H4 (cell line): ENCODE data around the gene TDP1. TPM values are rescaled to one million over a fixed set of nuclear protein-coding genes. Genes with fewer than 3 reads are reported as not detected.

Experiments
- DNase-seq: peaks from one replicate; pipeline ENCODE4 v3.0.0-alpha.2; 2015; ENCODE audit warnings: low spot score
- total RNA-seq: library from RNA; depleted of rRNA; stranded (reverse); fragments of >200 nt; shearing (Covaris generic); gene quantifications from 2 replicates; pipeline ENCODE4 v1.2.3, GENCODE V29; 2014; rRNA removed

Gene TDP1
- total RNA-seq, result 23.2 and 26.3 TPM in 2 replicates

- peak; percentile 89 for DNase-seq
Measured at GRCh38 chr14:89955745-89956660, at the start of gene TDP1. Gene TDP1 (plus strand): TSS chr14:89955927. CDS start chr14:89963115, 7,188 bp downstream.

GRCh38 chr14:89906000-89906399, 49.7 kb upstream of the TDP1 start:
- DNase-seq, result no peak

- DNase-seq, result no peak
Measured at GRCh38 chr14:89907655-89908054, 48.1 kb upstream of the TDP1 start.

- DNase-seq, result no peak
Measured at GRCh38 chr14:89908712-89909450, 46.8 kb upstream of the TDP1 start.

- DNase-seq, result no peak
Measured at GRCh38 chr14:89909586-89909985, 46.1 kb upstream of the TDP1 start.

GRCh38 chr14:89910691-89911009, 45.1 kb upstream of the TDP1 start:
- no peak for DNase-seq

- DNase-seq, result peak; percentile 50
Measured at GRCh38 chr14:89911010-89911919, 44.5 kb upstream of the TDP1 start.

GRCh38 chr14:89912221-89912620, 43.5 kb upstream of the TDP1 start:
- DNase-seq, result no peak

GRCh38 chr14:89912667-89913211, 43.0 kb upstream of the TDP1 start:
- peak; percentile 53 for DNase-seq

GRCh38 chr14:89915114-89915878, 40.4 kb upstream of the TDP1 start:
- DNase-seq, result peak; percentile 31

- DNase-seq, result no peak
Measured at GRCh38 chr14:89918721-89919120, 37.0 kb upstream of the TDP1 start.

- no peak for DNase-seq
Measured at GRCh38 chr14:89920056-89920455, 35.7 kb upstream of the TDP1 start.

- no peak for DNase-seq
Measured at GRCh38 chr14:89921346-89921745, 34.4 kb upstream of the TDP1 start.

- DNase-seq, result peak; percentile 14
Measured at GRCh38 chr14:89922031-89922907, 33.5 kb upstream of the TDP1 start.

GRCh38 chr14:89924268-89924667, 31.5 kb upstream of the TDP1 start:
- DNase-seq, result no peak

- DNase-seq, result no peak
Measured at GRCh38 chr14:89926694-89927093, 29.0 kb upstream of the TDP1 start.

GRCh38 chr14:89927186-89927865, 28.4 kb upstream of the TDP1 start:
- DNase-seq, result no peak

GRCh38 chr14:89933002-89933401, 22.7 kb upstream of the TDP1 start:
- DNase-seq, result no peak

GRCh38 chr14:89936654-89937185, 19.0 kb upstream of the TDP1 start:
- DNase-seq, result no peak
